RCC 7860 (cell line): Measurements from ENCODE around the gene TNFAIP8L3.

ENCODE experiments used
- DNase-seq: peaks from one replicate; pipeline ENCODE4 v3.0.0-alpha.2; 2015; ENCODE audit warnings: low spot score
- FAIRE-seq: peaks from 2 replicates; lab custom pipeline; 2012; peaks lifted over from hg19 to GRCh38; lab: Jason Lieb, UNC

Gene TNFAIP8L3

DNA sequence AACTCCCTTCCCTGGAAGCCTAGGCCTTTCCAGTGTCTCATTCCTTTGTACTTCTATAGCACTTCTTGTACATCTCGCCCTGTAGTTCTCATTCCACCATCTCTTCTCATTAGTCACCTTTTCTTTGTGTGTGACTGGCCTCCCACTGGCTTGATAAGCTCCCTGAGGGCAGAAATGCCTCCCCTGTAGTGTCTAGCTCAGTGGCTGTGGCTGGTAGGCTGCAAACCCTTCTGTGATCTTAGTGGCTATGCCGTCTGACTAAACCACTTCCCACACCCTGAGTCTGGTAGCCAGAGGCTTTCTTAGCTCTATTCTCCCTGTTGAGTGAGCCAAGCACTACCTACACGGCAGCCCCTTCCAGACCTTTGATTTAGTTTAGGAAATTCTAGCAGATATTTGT is 24.4 kb upstream of the TNFAIP8L3 start:
- FAIRE-seq (no peak), DNase-seq (no peak)

DNA sequence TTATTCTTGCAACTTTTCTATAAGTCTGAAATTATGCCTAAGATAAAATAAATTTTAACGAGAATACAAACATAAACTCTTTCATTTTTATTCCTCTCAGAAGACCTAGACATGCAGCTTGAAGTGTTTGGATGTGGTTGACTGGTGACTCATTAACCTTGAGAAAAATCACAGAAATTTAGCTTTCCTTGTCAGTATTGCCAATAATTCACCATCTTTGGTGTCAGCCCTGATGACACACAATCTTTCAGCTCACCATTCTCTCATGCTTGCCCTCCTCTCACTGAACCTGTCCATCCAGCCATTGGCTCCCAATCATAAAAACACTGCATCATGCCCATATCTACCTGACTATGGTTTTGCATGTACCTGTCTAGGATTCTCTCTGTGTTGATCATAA is 22.6 kb upstream of the TNFAIP8L3 start:
- DNase-seq (peak; percentile 16), FAIRE-seq (no peak)

DNA sequence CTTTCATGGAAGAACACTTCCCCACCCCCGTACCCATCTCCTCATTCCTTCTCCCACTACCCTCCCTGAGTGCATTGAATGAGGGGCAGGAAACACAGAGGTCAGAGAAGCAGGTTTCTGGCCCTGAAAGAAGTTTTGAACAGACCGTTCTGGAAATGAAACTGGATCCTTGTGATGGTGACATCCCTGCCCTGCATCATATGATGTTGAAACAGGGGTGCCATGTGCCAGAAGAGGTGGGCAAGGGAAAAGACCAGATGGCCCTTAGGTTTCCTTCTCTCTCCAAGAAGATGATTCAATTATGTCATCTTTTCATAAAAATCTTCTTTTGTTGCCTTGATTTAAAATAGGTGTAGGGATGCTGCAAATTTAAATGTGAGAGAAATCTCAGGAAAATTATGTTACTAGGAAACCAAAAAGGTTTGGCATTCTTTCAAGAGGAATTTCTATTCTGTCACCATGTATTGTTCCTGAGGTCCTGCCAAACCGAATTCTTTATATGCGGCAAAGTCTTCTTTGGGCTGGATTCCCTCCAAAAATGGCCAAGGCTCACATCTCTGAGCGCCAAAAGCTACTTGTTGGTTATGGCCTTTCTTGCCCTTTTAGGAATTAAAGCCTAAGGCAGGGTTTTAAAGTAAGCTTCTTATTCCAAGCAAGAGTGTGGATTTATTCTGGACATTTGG is 19.9 kb upstream of the TNFAIP8L3 start:
- FAIRE-seq (no peak), DNase-seq (no peak)

GRCh38 chr15:51112078-51112477 is 17.4 kb upstream of the TNFAIP8L3 start:
- no peak for DNase-seq

DNA sequence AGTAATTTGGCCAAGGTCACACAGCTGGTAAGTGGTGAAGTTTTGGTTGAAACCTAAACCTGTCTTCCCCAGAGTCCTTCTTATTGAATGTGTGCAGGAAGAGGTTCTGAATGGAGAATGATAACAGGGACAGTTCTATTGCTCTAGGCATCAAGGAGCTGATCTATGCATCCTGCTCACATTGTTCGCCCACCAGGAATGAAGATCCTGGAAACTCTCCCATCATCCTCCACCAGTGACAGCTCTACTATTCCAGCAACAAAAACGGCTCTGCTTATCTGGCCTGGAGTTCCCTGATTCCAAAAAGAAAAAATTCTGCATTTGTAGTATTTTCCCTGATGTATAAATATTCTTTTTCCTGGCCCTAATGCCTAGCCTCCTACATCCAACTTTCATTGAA is 16.4 kb upstream of the TNFAIP8L3 start:
- FAIRE-seq, result no peak
- DNase-seq, result no peak

More at GRCh38 chr15:51112078-51112477, 17.4 kb upstream of the TNFAIP8L3 start:
- no peak for FAIRE-seq

DNA sequence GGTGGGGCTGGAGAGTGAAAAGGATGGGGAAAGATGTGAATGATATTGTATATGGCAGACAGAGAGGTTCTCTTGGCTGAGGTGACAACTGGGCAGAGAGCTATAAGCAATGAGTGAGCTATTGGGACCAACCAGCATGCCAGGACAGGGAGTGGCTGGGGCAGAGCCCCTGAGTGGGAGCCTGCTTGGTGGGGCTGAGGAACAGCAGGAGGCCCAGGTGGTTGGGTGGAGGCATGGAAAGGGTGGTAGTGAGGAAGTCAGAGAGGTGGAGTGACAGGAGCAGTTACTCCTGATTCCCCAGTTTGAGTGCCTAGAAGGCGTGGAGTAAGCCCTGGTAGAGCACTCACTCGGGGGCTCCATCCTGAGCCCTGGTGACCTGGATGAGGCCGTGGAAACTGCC is 15.5 kb upstream of the TNFAIP8L3 start:
- DNase-seq, result no peak
- FAIRE-seq, result no peak

DNA sequence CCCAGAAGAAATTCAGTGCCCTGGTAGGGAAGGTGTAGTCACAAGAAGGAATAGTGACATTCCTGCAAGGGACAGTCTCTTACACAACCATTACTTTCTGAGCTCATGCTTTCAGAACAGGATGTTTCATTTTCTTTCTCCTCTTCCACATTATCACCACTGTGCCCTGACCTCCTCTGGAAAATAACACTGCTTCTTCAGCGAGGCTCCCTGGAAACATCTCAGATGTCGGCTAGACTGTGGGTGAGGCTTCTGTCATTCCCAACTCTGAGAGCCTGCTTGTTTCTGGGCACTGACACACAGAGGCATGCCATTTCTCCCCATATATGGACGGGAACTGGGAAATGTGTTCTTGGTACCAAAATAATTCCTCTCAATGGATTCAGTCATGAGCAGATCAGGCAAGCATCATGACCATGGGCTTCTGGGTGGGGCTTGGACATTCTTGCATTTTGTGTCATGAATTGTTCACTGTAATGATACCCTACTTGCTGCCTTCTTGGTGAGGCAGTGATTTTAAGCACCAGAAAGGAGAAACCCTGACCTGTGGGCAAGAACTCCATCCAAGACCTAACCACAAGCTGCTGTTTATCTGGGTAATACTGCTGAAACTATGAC is 14.3 kb upstream of the TNFAIP8L3 start:
- DNase-seq (no peak), FAIRE-seq (no peak)

DNA sequence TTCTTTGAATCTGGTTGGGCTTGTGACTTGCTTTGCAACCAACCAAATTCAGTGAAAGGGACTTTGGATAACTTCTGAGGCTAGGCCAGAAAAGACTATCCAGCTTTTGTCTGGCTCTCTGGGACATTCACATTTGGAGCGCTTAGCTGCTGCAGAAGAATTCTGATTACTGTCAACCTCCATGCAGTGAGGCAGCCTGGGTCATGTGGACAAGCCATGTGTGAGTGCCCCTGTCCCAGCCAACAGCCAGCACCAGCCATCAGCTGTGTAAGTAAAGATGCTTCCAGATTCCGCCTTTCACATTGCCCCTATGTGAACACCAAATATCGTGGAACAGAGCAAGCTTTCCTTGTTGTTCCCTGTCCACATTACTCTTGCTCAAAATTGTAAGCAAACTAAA is 12.9 kb upstream of the TNFAIP8L3 start:
- no peak for DNase-seq
- no peak for FAIRE-seq

- FAIRE-seq (no peak), DNase-seq (no peak)
Measured at GRCh38 chr15:51106481-51106880, 11.8 kb upstream of the TNFAIP8L3 start.

DNA sequence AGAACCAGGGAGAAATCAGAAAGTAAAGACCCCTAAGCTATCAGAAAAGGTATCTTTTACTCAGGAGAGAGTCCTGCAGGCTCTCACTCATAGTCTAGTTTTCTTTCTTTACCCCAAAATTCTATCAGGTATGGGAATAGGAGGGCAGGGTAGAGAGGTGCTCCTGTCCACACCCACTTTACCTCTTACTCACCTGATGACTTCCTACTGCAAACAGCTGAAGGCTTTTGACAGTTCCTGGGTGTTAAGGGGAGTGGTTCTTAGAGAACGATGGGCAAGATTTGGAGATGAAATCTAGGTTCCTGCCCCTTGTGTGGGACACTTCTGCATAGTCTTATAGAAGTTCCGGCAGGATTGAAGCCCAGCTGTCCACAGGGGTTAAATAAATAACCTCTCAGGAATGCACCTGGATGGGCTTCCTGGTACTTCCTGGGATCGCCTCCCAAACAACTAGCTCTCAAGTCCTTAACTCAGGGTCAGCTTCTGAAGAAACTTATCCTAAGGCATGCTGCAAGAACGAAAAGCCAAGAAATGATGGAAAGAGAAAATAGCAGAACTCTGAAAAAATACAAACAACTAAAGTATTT is 10.8 kb upstream of the TNFAIP8L3 start:
- DNase-seq, result no peak
- no peak for FAIRE-seq

GRCh38 chr15:51104512-51104911 is 9.8 kb upstream of the TNFAIP8L3 start:
- FAIRE-seq, result no peak
- no peak for DNase-seq

DNA sequence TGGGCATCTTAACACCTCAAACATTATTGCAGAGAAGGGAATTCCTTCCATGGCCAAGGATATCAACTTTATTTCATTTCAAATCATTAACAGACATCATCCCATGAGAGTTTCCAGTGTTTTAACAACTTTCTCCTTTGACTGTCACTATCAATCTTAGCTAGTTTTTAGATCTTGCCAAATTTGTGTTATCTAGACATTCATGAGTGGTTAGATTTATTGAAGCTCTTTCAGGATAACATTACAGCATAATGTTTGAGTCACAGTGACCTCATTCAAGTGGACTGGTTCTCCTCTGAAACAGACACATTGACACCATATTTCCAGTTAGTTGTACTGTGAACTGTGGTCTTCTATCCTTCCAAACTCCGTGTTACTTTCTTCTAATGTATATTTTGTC is 8.6 kb upstream of the TNFAIP8L3 start:
- FAIRE-seq, result no peak
- DNase-seq, result no peak

DNA sequence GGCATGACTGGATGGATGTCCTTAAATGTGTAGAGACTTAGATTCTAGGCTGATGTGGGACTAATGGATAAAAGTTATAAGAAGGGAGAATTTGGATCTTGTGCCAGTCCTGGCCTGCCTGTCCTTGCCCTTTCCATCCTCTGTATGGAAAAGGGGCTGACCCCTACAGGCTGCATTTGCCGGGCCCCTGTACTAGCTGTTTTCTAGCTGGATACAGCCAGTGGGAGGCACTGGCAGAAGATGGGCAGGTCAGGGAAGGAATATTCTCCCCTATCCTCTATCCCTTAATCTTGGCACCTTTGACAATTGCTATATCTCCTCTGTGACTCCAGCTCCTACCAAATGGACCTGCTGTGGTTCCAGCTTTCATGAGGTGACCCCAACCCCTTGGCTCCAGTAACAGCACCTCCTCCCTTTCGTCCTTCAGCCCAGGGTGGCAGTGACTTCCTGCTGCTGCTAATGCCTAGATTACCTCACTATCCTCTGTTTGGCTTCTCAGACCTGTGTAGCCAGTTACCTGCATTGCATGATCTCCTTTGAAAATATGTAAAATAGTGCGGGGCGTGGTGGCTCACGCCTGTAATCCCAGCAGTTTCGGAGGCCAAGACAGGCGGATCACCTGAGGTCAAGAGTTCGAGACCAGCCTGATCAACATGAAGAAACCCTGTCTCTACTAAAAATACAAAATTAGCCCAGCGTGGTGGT is 6.2 kb upstream of the TNFAIP8L3 start:
- no peak for DNase-seq
- FAIRE-seq, result no peak

- FAIRE-seq, result no peak
- DNase-seq, result no peak
Measured at GRCh38 chr15:51099185-51099584, 4.5 kb upstream of the TNFAIP8L3 start.

DNA sequence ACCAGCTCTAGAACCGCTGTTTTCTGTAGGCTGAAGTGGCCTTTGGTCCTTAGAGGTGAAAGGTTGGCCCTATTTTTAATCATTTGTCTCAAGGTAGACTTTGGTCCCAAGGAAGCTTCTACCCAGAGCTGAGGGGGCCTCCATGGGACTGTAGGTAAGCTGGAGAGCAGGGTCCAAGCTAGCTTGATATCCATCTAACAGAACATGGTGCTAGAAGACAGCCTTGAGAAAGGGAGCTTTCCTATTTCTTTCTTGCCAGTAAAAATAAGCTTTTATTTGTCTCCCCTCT is 3.6 kb upstream of the TNFAIP8L3 start:
- no peak for FAIRE-seq
- no peak for DNase-seq

- no peak for DNase-seq
- FAIRE-seq, result no peak
Measured at GRCh38 chr15:51097553-51098330, 3.0 kb upstream of the TNFAIP8L3 start.

- FAIRE-seq (no peak), DNase-seq (no peak)
Measured at GRCh38 chr15:51096976-51097375, 2.3 kb upstream of the TNFAIP8L3 start.

DNA sequence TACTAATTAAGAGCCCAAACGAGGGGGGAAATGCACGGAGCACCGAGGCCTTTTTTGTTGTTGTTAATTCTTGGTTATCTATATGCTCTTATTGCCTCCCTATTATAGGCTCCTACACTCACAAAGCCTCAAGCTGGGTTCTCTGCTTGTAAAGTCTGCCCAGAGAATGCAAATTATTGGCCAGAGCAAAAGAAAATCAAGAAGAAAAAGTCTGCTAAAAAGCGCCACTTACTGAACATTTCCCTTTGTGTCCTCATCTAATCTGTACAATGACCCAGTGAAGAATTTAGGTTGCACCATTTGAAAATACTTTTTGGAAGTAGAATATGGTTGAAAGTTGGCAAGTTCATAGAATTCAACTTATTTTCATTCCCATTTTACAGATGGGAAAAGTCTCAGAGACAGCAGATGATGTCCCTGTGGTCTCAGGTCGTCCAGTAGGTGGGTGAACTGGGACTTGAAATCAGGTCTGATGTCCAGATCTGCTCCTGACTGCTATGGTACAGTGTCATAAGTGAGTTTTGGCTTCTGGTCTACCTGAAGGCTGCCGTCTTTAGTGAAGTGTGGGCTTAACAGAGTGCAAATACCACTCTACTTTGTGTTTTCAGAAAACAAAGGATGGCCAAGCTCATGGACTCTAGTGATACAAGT is 1.1 kb upstream of the TNFAIP8L3 start:
- no peak for DNase-seq
- no peak for FAIRE-seq

DNA sequence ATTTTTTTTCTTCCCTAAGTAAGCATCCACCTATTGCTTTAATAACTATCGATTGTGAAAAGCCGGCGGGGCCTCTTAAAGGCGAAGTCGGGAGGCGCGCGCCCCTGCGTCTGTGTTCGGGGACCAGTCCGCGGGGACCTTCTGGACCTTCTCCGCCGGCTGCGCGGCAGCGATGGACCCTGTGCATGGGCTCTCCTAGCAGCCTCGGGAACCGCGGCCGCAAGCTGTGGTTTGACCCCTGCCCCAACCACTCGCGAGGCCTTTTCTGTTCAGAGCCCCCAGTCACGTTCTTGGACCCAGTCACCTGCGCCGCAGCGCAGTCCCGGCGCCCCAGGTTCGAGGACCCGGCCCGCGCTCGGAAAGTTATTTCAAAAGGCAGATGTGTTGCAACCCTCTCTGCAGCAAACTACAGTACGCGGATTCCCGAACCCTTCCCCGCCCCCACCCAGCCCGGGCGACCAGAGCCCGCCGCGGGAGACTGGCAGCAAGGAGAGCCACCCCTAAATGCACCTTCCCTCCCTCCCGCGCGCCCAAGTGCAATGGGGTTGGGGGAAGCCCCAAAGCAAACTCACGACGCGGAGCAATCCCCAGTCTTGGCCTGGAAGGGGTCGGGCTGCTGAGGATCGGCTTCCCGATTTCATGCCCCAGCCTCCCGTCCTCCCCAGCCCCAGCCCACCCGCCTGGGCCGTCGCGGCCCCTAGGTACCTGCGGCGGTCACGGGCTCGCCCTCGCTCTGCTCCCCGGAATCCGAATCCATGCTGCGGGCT is 684 bp downstream of the TNFAIP8L3 start:
- FAIRE-seq, result no peak
- DNase-seq, result no peak

DNA sequence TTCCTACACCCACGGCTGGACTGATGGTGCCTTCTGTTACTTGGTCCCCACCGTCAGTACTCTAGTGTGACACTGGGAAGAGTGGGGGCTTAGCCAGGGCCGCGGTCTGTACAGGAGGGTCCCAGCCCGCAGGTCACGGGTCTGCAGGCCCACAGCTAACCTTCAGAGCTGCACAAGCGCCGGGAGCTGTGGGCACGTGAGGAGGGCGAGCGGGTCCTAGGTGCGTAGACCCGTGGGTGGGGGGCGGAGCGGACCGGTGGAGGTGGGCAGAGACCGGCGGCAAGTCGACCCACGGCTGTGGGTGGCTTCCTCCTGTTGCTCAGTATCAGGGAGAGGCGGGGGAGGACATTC is 1.2 kb downstream of the TNFAIP8L3 start:
- no peak for FAIRE-seq

More for the DNA sequence above, 1.2 kb downstream of the TNFAIP8L3 start:
- DNase-seq, result no peak
